Tibial artery (tissue), 4 donors: ENCODE measurements around the gene ADARB2.
"Not testable (repeated sequence)": the region's sequence is repeated elsewhere in the genome, so short reads cannot be mapped to it uniquely, and the experiment has no call there.

Source experiments
- DNase-seq, 2 donors: peaks; one replicate each; pipeline ENCODE4 v3.0.0-alpha.2; 2019
- H3K27ac ChIP-seq, 2 donors: fragments of 200-600 bp; sonication (generic) in 1 of 2; 1 replicate in 1 of 2; 2 replicates in 1 of 2; pipeline ENCODE4 v1.5.1; 2018 to 2019; ENCODE audit warnings: mild to moderate bottlenecking in 1 of 2
- H3K27me3 ChIP-seq, 2 donors: fragments of 200-600 bp; sonication (generic) in 1 of 2; one replicate each; pipeline versions ENCODE4 v1.5.1 to v1.6.0; 2016 to 2019
- H3K36me3 ChIP-seq, 3 donors: fragments of 200-600 bp; sonication (generic) in 2 of 3; one replicate each; pipeline ENCODE4 v1.5.1; 2016 to 2019; ENCODE audit warnings: mild to moderate bottlenecking in 2 of 3
- H3K4me1 ChIP-seq, 4 donors: fragments of 200-600 bp; sonication (generic) in 2 of 4; 1 replicate in 3 of 4; 2 replicates in 1 of 4; pipeline ENCODE4 v1.5.1; 2016 to 2019
- H3K4me3 ChIP-seq, 2 donors: fragments of 200-600 bp; sonication (generic) in 1 of 2; 1 replicate in 1 of 2; 2 replicates in 1 of 2; pipeline ENCODE4 v1.5.1; 2018 to 2019; ENCODE audit warnings: mild to moderate bottlenecking in 2 of 2
- H3K9me3 ChIP-seq, 3 donors: fragments of 200-600 bp; sonication (generic) in 1 of 3; one replicate each; pipeline ENCODE4 v1.5.1; 2016 to 2019
- CTCF ChIP-seq, 2 experiments: fragments of 200-600 bp in 1 of 2; fragments of 450-650 bp in 1 of 2; IDR thresholded peaks; one replicate each; pipeline ENCODE4 v1.5.1; 2017 to 2019; ENCODE audit warnings: antibody characterized with exemption in 2 of 2, mild to moderate bottlenecking in 1 of 2, moderate library complexity in 1 of 2
- intact Hi-C: fragments of 100-400 bp; cut with DNase I; formaldehyde crosslinking; loops from one replicate; pipeline ENCODE4 v1.15.0; 2023; ENCODE audit warnings: low total_unique reads

The ADARB2 gene

GRCh38 chr10:1626410-1626809 is 110.9 kb downstream of the ADARB2 start:
- no peaks in the 10 kb centered on the region for H3K4me1 ChIP-seq
- peaks cover 0 to 3% of the 10 kb centered on the region in 2 donors for H3K27me3 ChIP-seq
- peaks cover 0 to 17% (median 0%) of the 10 kb centered on the region in 3 donors for H3K9me3 ChIP-seq
- no peaks in the 10 kb centered on the region for H3K36me3 ChIP-seq
- intact Hi-C loops: no loop called here
- H3K27ac ChIP-seq: no peak overlapping the region
- no peak overlapping the region for H3K4me3 ChIP-seq
- TF ChIP-seq CTCF (IDR thresholded peaks at IDR 0.05): no peak
- no peak for DNase-seq

GRCh38 chr10:1625731-1626130 is 111.6 kb downstream of the ADARB2 start:
- no peak for DNase-seq
- H3K27me3 ChIP-seq: peaks cover 0 to 3% of the 10 kb centered on the region in 2 donors
- no peak overlapping the region for H3K27ac ChIP-seq
- H3K4me1 ChIP-seq: no peaks in the 10 kb centered on the region
- no peak for TF ChIP-seq CTCF (IDR thresholded peaks at IDR 0.05)
- intact Hi-C loops: no loop called here
- H3K36me3 ChIP-seq: no peaks in the 10 kb centered on the region
- peaks cover 0 to 17% (median 0%) of the 10 kb centered on the region in 3 donors for H3K9me3 ChIP-seq
- H3K4me3 ChIP-seq: no peak overlapping the region

GRCh38 chr10:1625079-1625478 is 112.2 kb downstream of the ADARB2 start:
- intact Hi-C loops: no loop called here

GRCh38 chr10:1624240-1624639 is 113.1 kb downstream of the ADARB2 start:
- intact Hi-C loops: no loop called here
- Histone ChIP-seq H3K27ac (no peak overlapping the region), H3K36me3 (no peaks in the 10 kb centered on the region), H3K9me3 (peaks cover 0 to 18% (median 4%) of the 10 kb centered on the region in 3 donors), H3K27me3 (peaks cover 0 to 3% of the 10 kb centered on the region in 2 donors), H3K4me1 (no peaks in the 10 kb centered on the region), H3K4me3 (no peak overlapping the region)
- no peak for TF ChIP-seq CTCF (IDR thresholded peaks at IDR 0.05)
- DNase-seq: no peak

More at GRCh38 chr10:1625079-1625478, 112.2 kb downstream of the ADARB2 start:
- Histone ChIP-seq H3K27ac (no peak overlapping the region), H3K27me3 (peaks cover 0 to 3% of the 10 kb centered on the region in 2 donors), H3K9me3 (peaks cover 0 to 17% (median 0%) of the 10 kb centered on the region in 3 donors), H3K4me1 (no peaks in the 10 kb centered on the region), H3K36me3 (no peaks in the 10 kb centered on the region), H3K4me3 (no peak overlapping the region)
- DNase-seq: no peak
- no peak for TF ChIP-seq CTCF (IDR thresholded peaks at IDR 0.05)

- Histone ChIP-seq H3K4me1 (no peaks in the 10 kb centered on the region), H3K27me3 (peaks cover 0 to 6% of the 10 kb centered on the region in 2 donors), H3K9me3 (peaks cover 0 to 4% (median 3%) of the 10 kb centered on the region in 3 donors), H3K36me3 (no peaks in the 10 kb centered on the region), H3K27ac (no peak overlapping the region), H3K4me3 (no peak overlapping the region)
- TF ChIP-seq CTCF (IDR thresholded peaks at IDR 0.05): no peak
- intact Hi-C loops: no loop called here
- DNase-seq: no peak
These were observed 116.5 kb downstream of the ADARB2 start for GRCh38 chr10:1620803-1621202.

- H3K4me3 ChIP-seq, H3K4me1 ChIP-seq, DNase-seq, H3K36me3 ChIP-seq, intact Hi-C loops, H3K27ac ChIP-seq, H3K9me3 ChIP-seq, H3K27me3 ChIP-seq: not testable (repeated sequence)
These were observed 119.7 kb downstream of the ADARB2 start for GRCh38 chr10:1617376-1618317.

- intact Hi-C loops, H3K27ac ChIP-seq, H3K4me3 ChIP-seq, H3K36me3 ChIP-seq, DNase-seq, H3K9me3 ChIP-seq, H3K4me1 ChIP-seq: not testable (repeated sequence)
- H3K27me3 ChIP-seq: peaks cover 0 to 12% of the 10 kb centered on the region in 2 donors
These were observed 120.6 kb downstream of the ADARB2 start for GRCh38 chr10:1616701-1617100.
